ENCODE measurements around the gene NAV2. TPM values are rescaled to one million over a fixed set of nuclear protein-coding genes. Genes with fewer than 3 reads are reported as not detected.

NAV2 gene
- total RNA-seq, 1 experiment from 2014 or later: 63.5 TPM

GRCh38 chr11:19821993-19822392 is 109.4 kb downstream of the NAV2 start:
- intact Hi-C loops (cut with micrococcal nuclease; ENCODE audit: unreplicated experiment): no loop called here
- Histone ChIP-seq H3K4me1 (peaks cover 4% of the 10 kb centered on the region), H3K27me3 (replicated peaks; ENCODE audit: control insufficient read depth, insufficient read depth, low read length) (no peaks in the 10 kb centered on the region), H3K9me3 (no peaks in the 10 kb centered on the region), H3K4me3 (ENCODE audit: low read depth, low read length) (no peak overlapping the region), H3K36me3 (ENCODE audit: control insufficient read depth, insufficient read depth, low read length) (no peaks in the 10 kb centered on the region)
- ChIA-PET CTCF (interaction anchor here (0.5 kb wide), 1 partner anchor 357 kb away, joined by 3 read pairs; no protein-coding TSS in a partner anchor), POLR2A (no interaction called here)
- peaks cover 5% of the 10 kb centered on the region for H3K36me3 Mint-ChIP-seq (ENCODE audit: insufficient read depth, unreplicated experiment)
- BruUV-seq (replicated peaks): no TSS peak
- no peak for DNase-seq
- no peak overlapping the region for H3K4me3 Mint-ChIP-seq (ENCODE audit: unreplicated experiment)
- peaks cover 5% of the 10 kb centered on the region for H3K4me1 Mint-ChIP-seq (ENCODE audit: low read depth, unreplicated experiment)
- H3K27ac Mint-ChIP-seq (ENCODE audit: unreplicated experiment): no peak overlapping the region
- H3K27me3 Mint-ChIP-seq (ENCODE audit: insufficient read depth, unreplicated experiment): no peaks in the 10 kb centered on the region
- TF ChIP-seq CTCF (IDR thresholded peaks at IDR 0.05; ENCODE audit: insufficient read depth in 1 of 2, low read depth in 1 of 2, low read length in 1 of 2, severe bottlenecking in 1 of 2, unreplicated experiment in 1 of 2): no peak
- no peaks in the 10 kb centered on the region for H3K9me3 Mint-ChIP-seq (ENCODE audit: unreplicated experiment)

DNA sequence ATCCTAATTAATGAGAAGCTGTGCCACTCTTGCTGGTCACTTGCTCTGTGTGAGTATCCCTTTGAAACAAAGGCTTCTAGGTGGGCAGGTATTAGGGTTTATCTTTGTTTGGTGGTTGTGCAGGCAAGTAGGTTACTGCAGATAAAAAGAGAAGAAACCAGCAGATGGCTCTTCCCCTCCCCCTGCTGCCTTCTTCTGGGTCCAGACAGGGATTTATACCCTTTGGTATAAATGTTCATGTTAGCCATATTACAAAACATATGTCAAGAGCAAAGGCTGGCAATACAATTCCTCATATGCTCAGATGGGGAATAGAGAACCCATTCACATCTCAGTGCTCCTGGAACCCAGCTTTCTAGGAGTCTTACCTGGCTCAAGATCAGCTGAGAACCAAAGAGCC is 109.9 kb downstream of the NAV2 start:
- H3K27me3 ChIP-seq (replicated peaks; ENCODE audit: control insufficient read depth, insufficient read depth, low read length): no peaks in the 10 kb centered on the region
- intact Hi-C loops (cut with micrococcal nuclease; ENCODE audit: unreplicated experiment): no loop called here
- TF ChIP-seq CTCF (IDR thresholded peaks at IDR 0.05; ENCODE audit: insufficient read depth in 1 of 2, low read depth in 1 of 2, low read length in 1 of 2, severe bottlenecking in 1 of 2, unreplicated experiment in 1 of 2): no peak
- Mint-ChIP-seq H3K36me3 (ENCODE audit: insufficient read depth, unreplicated experiment) (peaks cover 5% of the 10 kb centered on the region), H3K9me3 (ENCODE audit: unreplicated experiment) (no peaks in the 10 kb centered on the region), H3K27me3 (ENCODE audit: insufficient read depth, unreplicated experiment) (no peaks in the 10 kb centered on the region), H3K27ac (ENCODE audit: unreplicated experiment) (no peak overlapping the region), H3K4me1 (ENCODE audit: low read depth, unreplicated experiment) (peaks cover 7% of the 10 kb centered on the region), H3K4me3 (ENCODE audit: unreplicated experiment) (no peak overlapping the region)
- ChIA-PET POLR2A (no interaction called here), CTCF (no interaction called here)
- H3K4me3 ChIP-seq (ENCODE audit: low read depth, low read length): no peak overlapping the region
- peaks cover 8% of the 10 kb centered on the region for H3K4me1 ChIP-seq
- DNase-seq: no peak
- BruUV-seq (replicated peaks): no TSS peak
- H3K9me3 ChIP-seq: no peaks in the 10 kb centered on the region
- no peaks in the 10 kb centered on the region for H3K36me3 ChIP-seq (ENCODE audit: control insufficient read depth, insufficient read depth, low read length)

DNA sequence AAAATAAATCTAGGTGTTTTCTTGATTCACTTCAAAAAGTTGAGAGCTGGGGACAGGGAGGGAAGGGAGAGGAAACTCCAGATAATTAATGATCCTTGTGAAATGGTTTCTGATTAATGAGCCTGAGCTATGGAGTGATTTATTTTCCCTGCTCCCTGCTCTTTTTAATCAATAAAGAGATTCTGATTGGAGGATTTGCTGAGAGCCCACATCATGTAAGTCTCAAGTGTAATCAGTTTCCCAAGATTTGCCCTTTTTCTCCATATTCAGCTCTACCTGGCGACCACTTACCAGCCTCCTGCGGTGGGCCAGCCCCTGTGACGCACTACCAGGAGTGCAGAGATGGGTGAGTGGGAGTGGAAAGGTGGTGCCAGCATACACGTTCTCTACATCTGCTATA is 114.0 kb downstream of the NAV2 start:
- no TSS peak for BruUV-seq (replicated peaks)
- no peaks in the 10 kb centered on the region for H3K27me3 ChIP-seq (replicated peaks; ENCODE audit: control insufficient read depth, insufficient read depth, low read length)
- no peak overlapping the region for H3K4me3 ChIP-seq (ENCODE audit: low read depth, low read length)
- Mint-ChIP-seq H3K9me3 (ENCODE audit: unreplicated experiment) (no peaks in the 10 kb centered on the region), H3K27ac (ENCODE audit: unreplicated experiment) (peak overlapping the region; percentile 38), H3K4me3 (ENCODE audit: unreplicated experiment) (no peak overlapping the region), H3K27me3 (ENCODE audit: insufficient read depth, unreplicated experiment) (no peaks in the 10 kb centered on the region), H3K36me3 (ENCODE audit: insufficient read depth, unreplicated experiment) (peaks cover 5% of the 10 kb centered on the region), H3K4me1 (ENCODE audit: low read depth, unreplicated experiment) (peaks cover 17% of the 10 kb centered on the region)
- H3K4me1 ChIP-seq: peaks cover 29% of the 10 kb centered on the region
- TF ChIP-seq CTCF (IDR thresholded peaks at IDR 0.05; ENCODE audit: insufficient read depth in 1 of 2, low read depth in 1 of 2, low read length in 1 of 2, severe bottlenecking in 1 of 2, unreplicated experiment in 1 of 2): no peak
- DNase-seq: no peak
- CTCF ChIA-PET: no interaction called here
- intact Hi-C loops (cut with micrococcal nuclease; ENCODE audit: unreplicated experiment): no loop called here
- POLR2A ChIA-PET: no interaction called here
- no peaks in the 10 kb centered on the region for H3K36me3 ChIP-seq (ENCODE audit: control insufficient read depth, insufficient read depth, low read length)
- no peaks in the 10 kb centered on the region for H3K9me3 ChIP-seq
